A549 (cell line): ENCODE measurements around the gene LRFN2. TPM values are rescaled to one million over a fixed set of nuclear protein-coding genes. Genes with fewer than 3 reads are reported as not detected.

Experiments used
- ATAC-seq, 2 experiments: fragments of 200-7000 bp in 1 of 2; fragments of >200 bp in 1 of 2; cut with Nextera tagmentation in 1 of 2; cut with Tn5 transposase in 1 of 2; 3 replicates each; pipeline versions ENCODE4 v1.8.0 to v1.9.1; 2018 to 2020; ENCODE audit warnings: mild to moderate bottlenecking in 1 of 2, moderate library complexity in 1 of 2
- CTCF ChIA-PET: fragments of 300-600 bp; sonication (Branson Sonifier 250); formaldehyde crosslinking; extraction: SDS; loops from one replicate; lab custom pipeline; 2021; ENCODE audit warnings: antibody characterized with exemption, inconsistent platforms; lab: Yijun Ruan, JAX
- POLR2A ChIA-PET: fragments of 350-600 bp; formaldehyde crosslinking; extraction: SDS; loops from one replicate; lab custom pipeline; 2021; ENCODE audit warnings: antibody characterized with exemption, inconsistent platforms; lab: Yijun Ruan, JAX
- DNase-seq, 2 experiments: peaks; one replicate each; pipeline versions ENCODE4 v3.0.0 to v3.0.0-alpha.2; 2011 to 2016; ENCODE audit warnings: low read depth in 1 of 2, low spot score in 1 of 2
- FAIRE-seq: peaks from 2 replicates; lab custom pipeline; 2011; peaks lifted over from hg19 to GRCh38; lab: Jason Lieb, UNC
- H3K27ac ChIP-seq, 2 experiments: fragments of >200 bp; sonication (Bioruptor Twin); formaldehyde crosslinking; 3 replicates each; pipeline ENCODE4 v1.5.1; 2016 to 2017
- H3K4me1 ChIP-seq: fragments of >200 bp; sonication (Bioruptor Twin); formaldehyde crosslinking; 3 replicates; pipeline ENCODE4 v1.6.1; 2016
- H3K4me2 ChIP-seq: fragments of >200 bp; sonication (Bioruptor Twin); formaldehyde crosslinking; 3 replicates; pipeline ENCODE4 v1.6.1; 2016
- H3K4me3 ChIP-seq: fragments of >200 bp; sonication (Bioruptor Twin); formaldehyde crosslinking; 3 replicates; pipeline ENCODE4 v1.5.1; 2016
- H3K9me3 ChIP-seq: fragments of >200 bp; sonication (Bioruptor Twin); formaldehyde crosslinking; 3 replicates; pipeline ENCODE4 v1.6.1; 2016
- BHLHE40 ChIP-seq: IDR thresholded peaks from 2 replicates; pipeline ENCODE4 v1.6.1; 2012; ENCODE audit warnings: low read depth, low read length, inconsistent platforms
- CBX8 ChIP-seq: fragments of 200-600 bp; sonication (generic); IDR thresholded peaks from 2 replicates; pipeline ENCODE4 v1.6.1; 2016
- EHMT2 ChIP-seq: fragments of 200-600 bp; sonication (generic); IDR thresholded peaks from 2 replicates; pipeline ENCODE4 v1.6.1; 2016; ENCODE audit warnings: antibody characterized with exemption, low read depth, mild to moderate bottlenecking, moderate library complexity
- ESRRA ChIP-seq: fragments of 150-350 bp; IDR thresholded peaks from 2 replicates; pipeline ENCODE4 v1.6.1; 2014; ENCODE audit warnings: mild to moderate bottlenecking, low read length, borderline replicate concordance
- GATA3 ChIP-seq: IDR thresholded peaks from 2 replicates; pipeline ENCODE4 v1.6.1; 2012; ENCODE audit warnings: borderline replicate concordance
- HOXB13 ChIP-seq: fragments of 250-450 bp; sonication (Bioruptor Pico); IDR thresholded peaks from 2 replicates; pipeline ENCODE4 v1.5.0; 2020; ENCODE audit warnings: low read depth, mild to moderate bottlenecking, moderate library complexity
- HOXB5 ChIP-seq: fragments of 250-450 bp; sonication (Bioruptor Pico); IDR thresholded peaks from 2 replicates; pipeline ENCODE4 v1.5.0; 2020; ENCODE audit warnings: mild to moderate bottlenecking, moderate library complexity
- JUN ChIP-seq, 2 experiments: fragments of >200 bp; sonication (Bioruptor Twin); formaldehyde crosslinking; IDR thresholded peaks; 2 replicates in 1 of 2; 3 replicates in 1 of 2; pipeline ENCODE4 v1.6.1; 2016 to 2017
- POLR2A ChIP-seq: IDR thresholded peaks from 2 replicates; pipeline ENCODE4 v1.6.1; 2012; ENCODE audit warnings: mild to moderate bottlenecking, low read length
- POLR2AphosphoS2 ChIP-seq: conservative IDR thresholded peaks from 2 replicates; pipeline ENCODE4 v1.6.1; 2012; ENCODE audit warnings: low read length, improper control_type of control experiment, inconsistent platforms
- TFCP2L1 ChIP-seq: fragments of 250-450 bp; sonication (Bioruptor Pico); IDR thresholded peaks from 2 replicates; pipeline ENCODE4 v1.5.0; 2021; ENCODE audit warnings: mild to moderate bottlenecking
- WGBS: methylation state at CpG from one replicate; pipeline ENCODE4 v1.1.6; 2017; ENCODE audit errors: missing lambda C conversion rate; 5-methylcytosine and 5-hydroxymethylcytosine counted together
- polyA plus RNA-seq, 4 experiments: library from polyadenylated mRNA; depleted of rRNA in 3 of 4; stranded (reverse); fragments of >200 nt; fragmentation: RNase III in 1 of 4; extraction: RNeasy Plus Mini Kit Qiagen cat#74134 plus additional on column Dnase treatment in 1 of 4; gene quantifications; 2 replicates in 3 of 4; 3 replicates in 1 of 4; pipeline ENCODE4 v1.2.3, GENCODE V29; 2011 to 2017
- TF ChIP-seq, protein P1 (sequence below): fragments of >200 bp; sonication (Bioruptor Twin); formaldehyde crosslinking; IDR thresholded peaks from 3 replicates; pipeline ENCODE4 v1.6.1; 2016
- TF ChIP-seq, protein P2 (sequence below): IDR thresholded peaks from 2 replicates; pipeline ENCODE4 v1.6.1; 2012; ENCODE audit warnings: low read depth, borderline replicate concordance
- TF ChIP-seq, protein P3 (sequence below): fragments of 250-450 bp; sonication (Bioruptor Pico); IDR thresholded peaks from 2 replicates; pipeline ENCODE4 v1.5.0; 2021; ENCODE audit warnings: mild to moderate bottlenecking, moderate library complexity, borderline replicate concordance
- TF ChIP-seq, protein P4 (sequence below): fragments of 250-450 bp; sonication (Bioruptor Pico); IDR thresholded peaks from 2 replicates; pipeline ENCODE4 v1.5.0; 2020; ENCODE audit warnings: low read depth, mild to moderate bottlenecking, moderate library complexity
- TF ChIP-seq, protein P5 (sequence below): IDR thresholded peaks from 2 replicates; pipeline ENCODE4 v1.6.1; 2012
- TF ChIP-seq, protein P6 (sequence below): fragments of 200-600 bp; sonication (generic); IDR thresholded peaks from 2 replicates; pipeline ENCODE4 v1.6.1; 2016; ENCODE audit warnings: antibody characterized with exemption, mild to moderate bottlenecking, moderate library complexity

Gene LRFN2
- polyA plus RNA-seq, 2 of the 4 experiments (the other 2 are of a cell fraction) = not detected

DNA sequence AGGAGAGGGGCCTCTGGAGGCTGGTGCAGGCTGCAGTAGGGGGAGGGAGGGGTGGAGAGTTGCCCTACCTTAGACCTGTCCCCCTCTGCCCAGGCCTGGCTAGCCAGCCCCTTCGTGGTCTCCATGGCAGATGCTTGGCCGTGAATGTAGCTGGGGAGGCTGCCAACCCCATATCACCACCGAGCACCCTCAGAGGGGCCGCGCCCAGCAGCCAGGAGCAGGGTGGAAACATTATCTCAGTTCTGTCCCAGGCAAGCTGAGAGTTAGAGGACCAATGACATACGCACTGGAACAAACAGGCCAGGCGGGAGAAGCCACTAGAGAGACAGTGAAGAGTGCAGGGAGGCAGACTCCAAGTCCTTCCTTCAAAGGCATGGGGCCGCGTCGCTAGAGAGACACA is 66.5 kb downstream of the LRFN2 start:
- POLR2A ChIA-PET = no interaction called here
- Histone ChIP-seq H3K4me2 (no peak overlapping the region), H3K4me1 (no peaks in the 10 kb centered on the region), H3K27ac (no peak overlapping the region), H3K4me3 (no peak overlapping the region), H3K9me3 (no peaks in the 10 kb centered on the region)
- ATAC-seq = no peak
- no peak for DNase-seq
- TF ChIP-seq, protein P1, sequence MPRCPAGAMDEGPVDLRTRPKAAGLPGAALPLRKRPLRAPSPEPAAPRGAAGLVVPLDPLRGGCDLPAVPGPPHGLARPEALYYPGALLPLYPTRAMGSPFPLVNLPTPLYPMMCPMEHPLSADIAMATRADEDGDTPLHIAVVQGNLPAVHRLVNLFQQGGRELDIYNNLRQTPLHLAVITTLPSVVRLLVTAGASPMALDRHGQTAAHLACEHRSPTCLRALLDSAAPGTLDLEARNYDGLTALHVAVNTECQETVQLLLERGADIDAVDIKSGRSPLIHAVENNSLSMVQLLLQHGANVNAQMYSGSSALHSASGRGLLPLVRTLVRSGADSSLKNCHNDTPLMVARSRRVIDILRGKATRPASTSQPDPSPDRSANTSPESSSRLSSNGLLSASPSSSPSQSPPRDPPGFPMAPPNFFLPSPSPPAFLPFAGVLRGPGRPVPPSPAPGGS = no peak
- TF ChIP-seq, protein P2, sequence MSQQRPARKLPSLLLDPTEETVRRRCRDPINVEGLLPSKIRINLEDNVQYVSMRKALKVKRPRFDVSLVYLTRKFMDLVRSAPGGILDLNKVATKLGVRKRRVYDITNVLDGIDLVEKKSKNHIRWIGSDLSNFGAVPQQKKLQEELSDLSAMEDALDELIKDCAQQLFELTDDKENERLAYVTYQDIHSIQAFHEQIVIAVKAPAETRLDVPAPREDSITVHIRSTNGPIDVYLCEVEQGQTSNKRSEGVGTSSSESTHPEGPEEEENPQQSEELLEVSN = no peak
- TF ChIP-seq, protein P3, sequence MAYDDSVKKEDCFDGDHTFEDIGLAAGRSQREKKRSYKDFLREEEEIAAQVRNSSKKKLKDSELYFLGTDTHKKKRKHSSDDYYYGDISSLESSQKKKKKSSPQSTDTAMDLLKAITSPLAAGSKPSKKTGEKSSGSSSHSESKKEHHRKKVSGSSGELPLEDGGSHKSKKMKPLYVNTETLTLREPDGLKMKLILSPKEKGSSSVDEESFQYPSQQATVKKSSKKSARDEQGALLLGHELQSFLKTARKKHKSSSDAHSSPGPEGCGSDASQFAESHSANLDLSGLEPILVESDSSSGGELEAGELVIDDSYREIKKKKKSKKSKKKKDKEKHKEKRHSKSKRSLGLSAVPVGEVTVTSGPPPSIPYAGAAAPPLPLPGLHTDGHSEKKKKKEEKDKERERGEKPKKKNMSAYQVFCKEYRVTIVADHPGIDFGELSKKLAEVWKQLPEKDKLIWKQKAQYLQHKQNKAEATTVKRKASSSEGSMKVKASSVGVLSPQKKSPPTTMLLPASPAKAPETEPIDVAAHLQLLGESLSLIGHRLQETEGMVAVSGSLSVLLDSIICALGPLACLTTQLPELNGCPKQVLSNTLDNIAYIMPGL (CRISPR knock-in tag) = no peak
- no peak for TF ChIP-seq JUN (IDR thresholded peaks at IDR 0.05)
- TF ChIP-seq, protein P4, sequence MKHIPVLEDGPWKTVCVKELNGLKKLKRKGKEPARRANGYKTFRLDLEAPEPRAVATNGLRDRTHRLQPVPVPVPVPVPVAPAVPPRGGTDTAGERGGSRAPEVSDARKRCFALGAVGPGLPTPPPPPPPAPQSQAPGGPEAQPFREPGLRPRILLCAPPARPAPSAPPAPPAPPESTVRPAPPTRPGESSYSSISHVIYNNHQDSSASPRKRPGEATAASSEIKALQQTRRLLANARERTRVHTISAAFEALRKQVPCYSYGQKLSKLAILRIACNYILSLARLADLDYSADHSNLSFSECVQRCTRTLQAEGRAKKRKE (CRISPR knock-in tag) = no peak
- no peak for TF ChIP-seq EHMT2
- TF ChIP-seq, protein P5, sequence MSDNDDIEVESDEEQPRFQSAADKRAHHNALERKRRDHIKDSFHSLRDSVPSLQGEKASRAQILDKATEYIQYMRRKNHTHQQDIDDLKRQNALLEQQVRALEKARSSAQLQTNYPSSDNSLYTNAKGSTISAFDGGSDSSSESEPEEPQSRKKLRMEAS = no peak
- no peak for TF ChIP-seq HOXB5 (CRISPR knock-in tag)
- TF ChIP-seq POLR2AphosphoS2 = no peak
- TF ChIP-seq TFCP2L1 (CRISPR knock-in tag) = no peak
- TF ChIP-seq HOXB13 = no peak
- TF ChIP-seq BHLHE40 = no peak
- no peak for TF ChIP-seq CBX8
- TF ChIP-seq ESRRA = no peak
- TF ChIP-seq, protein P6, sequence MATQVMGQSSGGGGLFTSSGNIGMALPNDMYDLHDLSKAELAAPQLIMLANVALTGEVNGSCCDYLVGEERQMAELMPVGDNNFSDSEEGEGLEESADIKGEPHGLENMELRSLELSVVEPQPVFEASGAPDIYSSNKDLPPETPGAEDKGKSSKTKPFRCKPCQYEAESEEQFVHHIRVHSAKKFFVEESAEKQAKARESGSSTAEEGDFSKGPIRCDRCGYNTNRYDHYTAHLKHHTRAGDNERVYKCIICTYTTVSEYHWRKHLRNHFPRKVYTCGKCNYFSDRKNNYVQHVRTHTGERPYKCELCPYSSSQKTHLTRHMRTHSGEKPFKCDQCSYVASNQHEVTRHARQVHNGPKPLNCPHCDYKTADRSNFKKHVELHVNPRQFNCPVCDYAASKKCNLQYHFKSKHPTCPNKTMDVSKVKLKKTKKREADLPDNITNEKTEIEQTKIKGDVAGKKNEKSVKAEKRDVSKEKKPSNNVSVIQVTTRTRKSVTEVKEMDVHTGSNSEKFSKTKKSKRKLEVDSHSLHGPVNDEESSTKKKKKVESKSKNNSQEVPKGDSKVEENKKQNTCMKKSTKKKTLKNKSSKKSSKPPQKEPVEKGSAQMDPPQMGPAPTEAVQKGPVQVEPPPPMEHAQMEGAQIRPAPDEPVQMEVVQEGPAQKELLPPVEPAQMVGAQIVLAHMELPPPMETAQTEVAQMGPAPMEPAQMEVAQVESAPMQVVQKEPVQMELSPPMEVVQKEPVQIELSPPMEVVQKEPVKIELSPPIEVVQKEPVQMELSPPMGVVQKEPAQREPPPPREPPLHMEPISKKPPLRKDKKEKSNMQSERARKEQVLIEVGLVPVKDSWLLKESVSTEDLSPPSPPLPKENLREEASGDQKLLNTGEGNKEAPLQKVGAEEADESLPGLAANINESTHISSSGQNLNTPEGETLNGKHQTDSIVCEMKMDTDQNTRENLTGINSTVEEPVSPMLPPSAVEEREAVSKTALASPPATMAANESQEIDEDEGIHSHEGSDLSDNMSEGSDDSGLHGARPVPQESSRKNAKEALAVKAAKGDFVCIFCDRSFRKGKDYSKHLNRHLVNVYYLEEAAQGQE = no peak
- CTCF ChIA-PET = no interaction called here
- 70% methylated on average over 5 of the region's 10 CpGs for WGBS
- FAIRE-seq = no peak

DNA sequence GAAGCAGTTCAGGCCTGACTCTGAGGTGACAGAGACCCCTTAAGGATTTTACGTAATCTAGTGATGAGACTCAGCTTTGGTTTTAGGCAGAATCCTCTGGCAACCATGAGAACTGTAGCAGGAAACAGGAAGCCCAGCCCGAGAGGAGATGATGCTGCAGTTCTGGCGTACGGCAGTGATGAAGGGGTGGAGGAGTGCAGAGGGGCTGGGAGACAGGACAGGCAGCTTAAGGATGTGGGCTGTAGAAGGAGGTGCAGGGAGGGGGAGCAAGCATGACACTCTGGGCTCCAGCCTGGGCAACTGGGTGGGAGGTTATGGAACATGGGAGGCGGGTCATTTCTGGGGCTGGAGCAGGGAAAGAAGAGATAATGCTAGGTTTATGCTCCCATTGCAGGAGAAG is 67.1 kb downstream of the LRFN2 start:
- ATAC-seq = no peak
- no peak for DNase-seq
- FAIRE-seq = no peak
- no peak for TF ChIP-seq JUN (IDR thresholded peaks at IDR 0.05)
- TF ChIP-seq POLR2A = no peak
- no peak for TF ChIP-seq GATA3
- no peak for TF ChIP-seq HOXB5 (CRISPR knock-in tag)
- Histone ChIP-seq H3K27ac (no peak overlapping the region), H3K4me1 (no peaks in the 10 kb centered on the region), H3K9me3 (no peaks in the 10 kb centered on the region), H3K4me2 (no peak overlapping the region), H3K4me3 (no peak overlapping the region)
- WGBS = 54% methylated on average over 5 of the region's 5 CpGs
- ChIA-PET POLR2A (no interaction called here), CTCF (no interaction called here)
